GM23338 (cell line): ENCODE data around the gene FAM83F. TPM values are rescaled to one million over a fixed set of nuclear protein-coding genes. Genes with fewer than 3 reads are reported as not detected.
A peak's percentile ranks its signal among the peaks of the same experiment; 100 is the strongest.

Source experiments
- ATAC-seq: fragments of 200-7000 bp; cut with Tn5 transposase; 3 replicates; pipeline ENCODE4 v1.9.1; 2020
- DNase-seq: peaks from one replicate; pipeline ENCODE4 v3.0.0-alpha.2; 2015; ENCODE audit warnings: low spot score
- H2AFZ ChIP-seq: fragments of 200-600 bp; sonication (generic); 2 replicates; pipeline ENCODE4 v1.8.0; 2016; ENCODE audit warnings: antibody characterized with exemption, mild to moderate bottlenecking, moderate library complexity
- H3F3A ChIP-seq: fragments of 200-600 bp; sonication (generic); replicated peaks from 2 replicates; pipeline ENCODE4 v1.8.0; 2017; ENCODE audit warnings: antibody characterized with exemption, mixed run types, low read depth
- H3K27ac ChIP-seq: fragments of 200-600 bp; sonication (generic); 2 replicates; pipeline ENCODE4 v1.6.1; 2016; ENCODE audit warnings: low read depth
- H3K27me3 ChIP-seq: fragments of 200-600 bp; sonication (generic); 2 replicates; pipeline ENCODE4 v1.8.0; 2016; ENCODE audit warnings: mild to moderate bottlenecking, mixed run types, moderate library complexity; ENCODE audit not compliant: insufficient read depth
- H3K36me3 ChIP-seq: fragments of 200-600 bp; sonication (generic); 2 replicates; pipeline ENCODE4 v1.8.0; 2016; ENCODE audit warnings: mild to moderate bottlenecking; ENCODE audit not compliant: insufficient read depth
- H3K4me1 ChIP-seq: fragments of 200-600 bp; sonication (generic); 2 replicates; pipeline ENCODE4 v1.8.0; 2016; ENCODE audit warnings: mild to moderate bottlenecking, moderate library complexity; ENCODE audit not compliant: insufficient read depth
- H3K4me2 ChIP-seq: fragments of 200-600 bp; sonication (generic); 2 replicates; pipeline ENCODE4 v1.7.1; 2017; ENCODE audit warnings: mixed run types
- H3K4me3 ChIP-seq: fragments of 200-600 bp; sonication (generic); 2 replicates; pipeline ENCODE4 v1.6.1; 2016; ENCODE audit warnings: mixed run types
- H3K79me2 ChIP-seq: fragments of 200-600 bp; sonication (generic); replicated peaks from 2 replicates; pipeline ENCODE4 v1.8.0; 2017; ENCODE audit warnings: mild to moderate bottlenecking; ENCODE audit not compliant: insufficient read depth
- H3K9me2 ChIP-seq: fragments of 200-600 bp; sonication (generic); 2 replicates; pipeline ENCODE4 v1.8.0; 2017; ENCODE audit not compliant: insufficient read depth
- H4K20me1 ChIP-seq: fragments of 200-600 bp; sonication (generic); replicated peaks from 2 replicates; pipeline ENCODE4 v1.8.0; 2017; ENCODE audit warnings: mild to moderate bottlenecking; ENCODE audit not compliant: insufficient read depth
- H3K27ac Mint-ChIP-seq: 2 replicates; pipeline ENCODE4 v1.8.0; 2020; ENCODE audit warnings: inconsistent platforms, mild to moderate bottlenecking, moderate library complexity, mixed read lengths
- H3K27me3 Mint-ChIP-seq: 3 replicates; pipeline ENCODE4 v1.8.0; 2022; ENCODE audit warnings: low read depth, mild to moderate bottlenecking, moderate library complexity, mixed read lengths, inconsistent platforms; ENCODE audit not compliant: insufficient read depth, poor library complexity
- H3K36me3 Mint-ChIP-seq: 3 replicates; pipeline ENCODE4 v1.8.0; 2021; ENCODE audit warnings: low read depth, mild to moderate bottlenecking, inconsistent platforms, moderate library complexity, mixed read lengths
- H3K4me1 Mint-ChIP-seq: 3 replicates; pipeline ENCODE4 v1.8.0; 2020; ENCODE audit warnings: mild to moderate bottlenecking, inconsistent platforms, mixed read lengths
- H3K4me3 Mint-ChIP-seq: 3 replicates; pipeline ENCODE4 v1.8.0; 2021; ENCODE audit warnings: moderate library complexity, mild to moderate bottlenecking, inconsistent platforms, mixed read lengths
- H3K9me3 Mint-ChIP-seq: 3 replicates; pipeline ENCODE4 v1.8.0; 2020; ENCODE audit warnings: moderate library complexity, mild to moderate bottlenecking, inconsistent platforms, mixed read lengths
- CREB1 ChIP-seq: fragments of 250-450 bp; sonication (Bioruptor Pico); IDR thresholded peaks from 2 replicates; pipeline ENCODE4 v1.5.0; 2020; ENCODE audit warnings: low read depth, mild to moderate bottlenecking, moderate library complexity
- EZH2 ChIP-seq: fragments of 200-600 bp; sonication (generic); IDR thresholded peaks from one replicate; pipeline ENCODE4 v1.8.0; 2017; ENCODE audit warnings: antibody characterized with exemption, mild to moderate bottlenecking, low read depth; ENCODE audit not compliant: unreplicated experiment
- EZH2phosphoT487 ChIP-seq: fragments of 200-600 bp; sonication (generic); IDR thresholded peaks from one replicate; pipeline ENCODE4 v1.8.1; 2018; ENCODE audit warnings: antibody characterized with exemption; ENCODE audit not compliant: unreplicated experiment
- NANOG ChIP-seq: IDR thresholded peaks from 2 replicates; pipeline ENCODE4 v1.6.1; 2016; ENCODE audit warnings: antibody characterized with exemption, borderline replicate concordance
- POLR2AphosphoS5 ChIP-seq: IDR thresholded peaks from 2 replicates; pipeline ENCODE4 v1.6.1; 2016; ENCODE audit warnings: antibody characterized with exemption, low read depth
- STAT1 ChIP-seq: IDR thresholded peaks from one replicate; pipeline ENCODE4 v1.6.1; 2016; ENCODE audit warnings: antibody characterized with exemption; ENCODE audit not compliant: unreplicated experiment
- ZNF114 ChIP-seq: fragments of 250-450 bp; sonication (Bioruptor Pico); IDR thresholded peaks from 2 replicates; pipeline ENCODE4 v1.5.0; 2020; ENCODE audit warnings: mild to moderate bottlenecking, moderate library complexity
- ZNF331 ChIP-seq: fragments of 250-450 bp; sonication (Bioruptor Pico); IDR thresholded peaks from 2 replicates; pipeline ENCODE4 v1.5.0; 2020; ENCODE audit warnings: low read depth, mild to moderate bottlenecking, moderate library complexity
- polyA plus RNA-seq: library from polyadenylated mRNA; unstranded; fragments of >200 nt; fragmentation: Nextera tagmentation; extraction: Ambion mirVana; gene quantifications from 2 replicates; pipeline ENCODE4 v1.2.1, GENCODE V29; 2016
- total RNA-seq: library from RNA; depleted of rRNA; stranded (reverse); fragments of >200 nt; shearing (Covaris generic); gene quantifications from 2 replicates; pipeline ENCODE4 v1.2.3, GENCODE V29; 2014
- TF ChIP-seq, protein P1 (sequence below): IDR thresholded peaks from one replicate; pipeline ENCODE4 v1.6.1; 2018; ENCODE audit warnings: antibody characterized with exemption; ENCODE audit not compliant: unreplicated experiment
- TF ChIP-seq, protein P2 (sequence below), 2 experiments: fragments of 200-600 bp in 1 of 2; sonication (generic) in 1 of 2; conservative IDR thresholded peaks; 2 replicates each; pipeline versions ENCODE4 v1.5.1 to v1.6.1; 2016 to 2017; ENCODE audit warnings: antibody characterized with exemption in 2 of 2, low read depth in 2 of 2, mild to moderate bottlenecking in 2 of 2, moderate library complexity in 1 of 2
- TF ChIP-seq, protein P3 (sequence below): fragments of 250-450 bp; sonication (Bioruptor Pico); IDR thresholded peaks from 2 replicates; pipeline ENCODE4 v1.5.0; 2020; ENCODE audit warnings: mild to moderate bottlenecking, moderate library complexity
- TF ChIP-seq, protein P4 (sequence below): IDR thresholded peaks from 2 replicates; pipeline ENCODE4 v1.6.1; 2016; ENCODE audit warnings: antibody characterized with exemption

FAM83F gene
- total and polyA plus RNA-seq, 2 experiments from 2014 or later, result 3.7 to 15.9 TPM

DNA sequence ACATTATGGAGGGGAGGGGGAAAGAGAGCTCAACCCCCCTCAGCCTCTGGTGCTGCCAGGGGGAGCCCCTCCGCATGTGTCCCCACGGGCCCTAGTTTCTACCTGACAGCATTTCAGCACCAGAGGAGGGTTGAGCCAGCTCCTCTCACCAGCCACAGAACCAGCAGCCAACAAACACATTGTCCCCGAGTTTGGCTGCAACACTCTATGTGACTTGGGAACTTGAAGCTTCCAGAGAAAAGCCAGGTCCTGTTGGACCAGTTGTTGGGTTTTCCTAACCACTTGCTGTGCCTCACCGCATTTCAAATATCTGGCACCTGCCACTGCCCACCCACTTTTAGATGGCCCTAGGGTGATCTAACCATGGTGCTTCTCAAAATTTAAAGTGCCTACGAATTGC is 21.1 kb upstream of the FAM83F start (continued):
- TF ChIP-seq ZNF114 (no peak), EZH2 (no peak), NANOG (no peak), POLR2AphosphoS5 (no peak)
- TF ChIP-seq, protein P1, sequence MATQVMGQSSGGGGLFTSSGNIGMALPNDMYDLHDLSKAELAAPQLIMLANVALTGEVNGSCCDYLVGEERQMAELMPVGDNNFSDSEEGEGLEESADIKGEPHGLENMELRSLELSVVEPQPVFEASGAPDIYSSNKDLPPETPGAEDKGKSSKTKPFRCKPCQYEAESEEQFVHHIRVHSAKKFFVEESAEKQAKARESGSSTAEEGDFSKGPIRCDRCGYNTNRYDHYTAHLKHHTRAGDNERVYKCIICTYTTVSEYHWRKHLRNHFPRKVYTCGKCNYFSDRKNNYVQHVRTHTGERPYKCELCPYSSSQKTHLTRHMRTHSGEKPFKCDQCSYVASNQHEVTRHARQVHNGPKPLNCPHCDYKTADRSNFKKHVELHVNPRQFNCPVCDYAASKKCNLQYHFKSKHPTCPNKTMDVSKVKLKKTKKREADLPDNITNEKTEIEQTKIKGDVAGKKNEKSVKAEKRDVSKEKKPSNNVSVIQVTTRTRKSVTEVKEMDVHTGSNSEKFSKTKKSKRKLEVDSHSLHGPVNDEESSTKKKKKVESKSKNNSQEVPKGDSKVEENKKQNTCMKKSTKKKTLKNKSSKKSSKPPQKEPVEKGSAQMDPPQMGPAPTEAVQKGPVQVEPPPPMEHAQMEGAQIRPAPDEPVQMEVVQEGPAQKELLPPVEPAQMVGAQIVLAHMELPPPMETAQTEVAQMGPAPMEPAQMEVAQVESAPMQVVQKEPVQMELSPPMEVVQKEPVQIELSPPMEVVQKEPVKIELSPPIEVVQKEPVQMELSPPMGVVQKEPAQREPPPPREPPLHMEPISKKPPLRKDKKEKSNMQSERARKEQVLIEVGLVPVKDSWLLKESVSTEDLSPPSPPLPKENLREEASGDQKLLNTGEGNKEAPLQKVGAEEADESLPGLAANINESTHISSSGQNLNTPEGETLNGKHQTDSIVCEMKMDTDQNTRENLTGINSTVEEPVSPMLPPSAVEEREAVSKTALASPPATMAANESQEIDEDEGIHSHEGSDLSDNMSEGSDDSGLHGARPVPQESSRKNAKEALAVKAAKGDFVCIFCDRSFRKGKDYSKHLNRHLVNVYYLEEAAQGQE, result no peak
- TF ChIP-seq, protein P2, sequence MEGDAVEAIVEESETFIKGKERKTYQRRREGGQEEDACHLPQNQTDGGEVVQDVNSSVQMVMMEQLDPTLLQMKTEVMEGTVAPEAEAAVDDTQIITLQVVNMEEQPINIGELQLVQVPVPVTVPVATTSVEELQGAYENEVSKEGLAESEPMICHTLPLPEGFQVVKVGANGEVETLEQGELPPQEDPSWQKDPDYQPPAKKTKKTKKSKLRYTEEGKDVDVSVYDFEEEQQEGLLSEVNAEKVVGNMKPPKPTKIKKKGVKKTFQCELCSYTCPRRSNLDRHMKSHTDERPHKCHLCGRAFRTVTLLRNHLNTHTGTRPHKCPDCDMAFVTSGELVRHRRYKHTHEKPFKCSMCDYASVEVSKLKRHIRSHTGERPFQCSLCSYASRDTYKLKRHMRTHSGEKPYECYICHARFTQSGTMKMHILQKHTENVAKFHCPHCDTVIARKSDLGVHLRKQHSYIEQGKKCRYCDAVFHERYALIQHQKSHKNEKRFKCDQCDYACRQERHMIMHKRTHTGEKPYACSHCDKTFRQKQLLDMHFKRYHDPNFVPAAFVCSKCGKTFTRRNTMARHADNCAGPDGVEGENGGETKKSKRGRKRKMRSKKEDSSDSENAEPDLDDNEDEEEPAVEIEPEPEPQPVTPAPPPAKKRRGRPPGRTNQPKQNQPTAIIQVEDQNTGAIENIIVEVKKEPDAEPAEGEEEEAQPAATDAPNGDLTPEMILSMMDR (conservative IDR thresholded peaks at IDR 0.05; ENCODE audit: low read depth in 2 of 2), result no peak

DNA sequence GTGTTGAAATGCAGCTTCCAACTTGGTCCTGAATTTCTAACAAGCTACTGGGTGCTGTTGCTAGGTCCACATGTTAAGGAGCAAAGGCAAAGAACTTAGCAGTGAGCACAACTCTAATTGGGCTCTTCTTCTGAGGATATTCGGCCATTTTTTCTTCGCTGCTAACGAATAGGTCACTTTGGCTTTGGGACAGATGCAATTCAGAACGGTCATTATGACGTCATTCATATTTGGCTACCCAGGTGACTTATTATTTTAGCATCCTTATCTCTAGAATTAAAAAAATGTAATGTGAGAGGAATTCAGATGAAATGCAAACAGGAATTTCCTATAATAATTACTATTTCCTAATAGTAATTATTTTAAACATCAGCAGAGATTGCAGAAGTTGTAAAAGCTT is 20.7 kb upstream of the FAM83F start:
- H2AFZ ChIP-seq, result peak overlapping the region; percentile 38; the same call in 1 of the 2 replicates
- no peaks in the 10 kb centered on the region for H3F3A ChIP-seq
- Mint-ChIP-seq H3K27ac (no peak overlapping the region), H3K4me1 (peaks cover 18% of the 10 kb centered on the region), H3K27me3 (peaks cover 12% of the 10 kb centered on the region), H3K9me3 (no peaks in the 10 kb centered on the region), H3K36me3 (no peaks in the 10 kb centered on the region), H3K4me3 (no peak overlapping the region)
- H3K4me2 ChIP-seq, result no peak overlapping the region
- no peak for ATAC-seq
- no peak overlapping the region for H3K4me3 ChIP-seq
- DNase-seq, result no peak
- no peaks in the 10 kb centered on the region for H4K20me1 ChIP-seq
- H3K79me2 ChIP-seq, result no peaks in the 10 kb centered on the region
- no peaks in the 10 kb centered on the region for H3K36me3 ChIP-seq
- no peak overlapping the region for H3K27ac ChIP-seq
- no peaks in the 10 kb centered on the region for H3K4me1 ChIP-seq
- H3K27me3 ChIP-seq, result no peaks in the 10 kb centered on the region
- H3K9me2 ChIP-seq, result no peaks in the 10 kb centered on the region
- no peak for TF ChIP-seq ZNF331 (CRISPR knock-in tag)
- no peak for TF ChIP-seq EZH2phosphoT487
- TF ChIP-seq, protein P3, sequence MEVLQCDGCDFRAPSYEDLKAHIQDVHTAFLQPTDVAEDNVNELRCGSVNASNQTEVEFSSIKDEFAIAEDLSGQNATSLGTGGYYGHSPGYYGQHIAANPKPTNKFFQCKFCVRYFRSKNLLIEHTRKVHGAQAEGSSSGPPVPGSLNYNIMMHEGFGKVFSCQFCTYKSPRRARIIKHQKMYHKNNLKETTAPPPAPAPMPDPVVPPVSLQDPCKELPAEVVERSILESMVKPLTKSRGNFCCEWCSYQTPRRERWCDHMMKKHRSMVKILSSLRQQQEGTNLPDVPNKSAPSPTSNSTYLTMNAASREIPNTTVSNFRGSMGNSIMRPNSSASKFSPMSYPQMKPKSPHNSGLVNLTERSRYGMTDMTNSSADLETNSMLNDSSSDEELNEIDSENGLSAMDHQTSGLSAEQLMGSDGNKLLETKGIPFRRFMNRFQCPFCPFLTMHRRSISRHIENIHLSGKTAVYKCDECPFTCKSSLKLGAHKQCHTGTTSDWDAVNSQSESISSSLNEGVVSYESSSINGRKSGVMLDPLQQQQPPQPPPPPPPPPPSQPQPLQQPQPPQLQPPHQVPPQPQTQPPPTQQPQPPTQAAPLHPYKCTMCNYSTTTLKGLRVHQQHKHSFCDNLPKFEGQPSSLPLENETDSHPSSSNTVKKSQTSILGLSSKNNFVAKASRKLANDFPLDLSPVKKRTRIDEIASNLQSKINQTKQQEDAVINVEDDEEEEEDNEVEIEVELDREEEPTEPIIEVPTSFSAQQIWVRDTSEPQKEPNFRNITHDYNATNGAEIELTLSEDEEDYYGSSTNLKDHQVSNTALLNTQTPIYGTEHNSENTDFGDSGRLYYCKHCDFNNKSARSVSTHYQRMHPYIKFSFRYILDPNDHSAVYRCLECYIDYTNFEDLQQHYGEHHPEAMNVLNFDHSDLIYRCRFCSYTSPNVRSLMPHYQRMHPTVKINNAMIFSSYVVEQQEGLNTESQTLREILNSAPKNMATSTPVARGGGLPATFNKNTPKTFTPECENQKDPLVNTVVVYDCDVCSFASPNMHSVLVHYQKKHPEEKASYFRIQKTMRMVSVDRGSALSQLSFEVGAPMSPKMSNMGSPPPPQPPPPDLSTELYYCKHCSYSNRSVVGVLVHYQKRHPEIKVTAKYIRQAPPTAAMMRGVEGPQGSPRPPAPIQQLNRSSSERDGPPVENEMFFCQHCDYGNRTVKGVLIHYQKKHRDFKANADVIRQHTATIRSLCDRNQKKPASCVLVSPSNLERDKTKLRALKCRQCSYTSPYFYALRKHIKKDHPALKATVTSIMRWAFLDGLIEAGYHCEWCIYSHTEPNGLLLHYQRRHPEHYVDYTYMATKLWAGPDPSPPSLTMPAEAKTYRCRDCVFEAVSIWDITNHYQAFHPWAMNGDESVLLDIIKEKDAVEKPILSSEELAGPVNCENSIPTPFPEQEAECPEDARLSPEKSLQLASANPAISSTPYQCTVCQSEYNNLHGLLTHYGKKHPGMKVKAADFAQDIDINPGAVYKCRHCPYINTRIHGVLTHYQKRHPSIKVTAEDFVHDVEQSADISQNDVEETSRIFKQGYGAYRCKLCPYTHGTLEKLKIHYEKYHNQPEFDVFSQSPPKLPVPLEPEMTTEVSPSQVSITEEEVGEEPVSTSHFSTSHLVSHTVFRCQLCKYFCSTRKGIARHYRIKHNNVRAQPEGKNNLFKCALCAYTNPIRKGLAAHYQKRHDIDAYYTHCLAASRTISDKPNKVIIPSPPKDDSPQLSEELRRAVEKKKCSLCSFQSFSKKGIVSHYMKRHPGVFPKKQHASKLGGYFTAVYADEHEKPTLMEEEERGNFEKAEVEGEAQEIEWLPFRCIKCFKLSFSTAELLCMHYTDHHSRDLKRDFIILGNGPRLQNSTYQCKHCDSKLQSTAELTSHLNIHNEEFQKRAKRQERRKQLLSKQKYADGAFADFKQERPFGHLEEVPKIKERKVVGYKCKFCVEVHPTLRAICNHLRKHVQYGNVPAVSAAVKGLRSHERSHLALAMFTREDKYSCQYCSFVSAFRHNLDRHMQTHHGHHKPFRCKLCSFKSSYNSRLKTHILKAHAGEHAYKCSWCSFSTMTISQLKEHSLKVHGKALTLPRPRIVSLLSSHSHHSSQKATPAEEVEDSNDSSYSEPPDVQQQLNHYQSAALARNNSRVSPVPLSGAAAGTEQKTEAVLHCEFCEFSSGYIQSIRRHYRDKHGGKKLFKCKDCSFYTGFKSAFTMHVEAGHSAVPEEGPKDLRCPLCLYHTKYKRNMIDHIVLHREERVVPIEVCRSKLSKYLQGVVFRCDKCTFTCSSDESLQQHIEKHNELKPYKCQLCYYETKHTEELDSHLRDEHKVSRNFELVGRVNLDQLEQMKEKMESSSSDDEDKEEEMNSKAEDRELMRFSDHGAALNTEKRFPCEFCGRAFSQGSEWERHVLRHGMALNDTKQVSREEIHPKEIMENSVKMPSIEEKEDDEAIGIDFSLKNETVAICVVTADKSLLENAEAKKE, result no peak
- no peak for TF ChIP-seq STAT1
- no peak for TF ChIP-seq POLR2AphosphoS5
- TF ChIP-seq CREB1, result no peak
- TF ChIP-seq, protein P4, sequence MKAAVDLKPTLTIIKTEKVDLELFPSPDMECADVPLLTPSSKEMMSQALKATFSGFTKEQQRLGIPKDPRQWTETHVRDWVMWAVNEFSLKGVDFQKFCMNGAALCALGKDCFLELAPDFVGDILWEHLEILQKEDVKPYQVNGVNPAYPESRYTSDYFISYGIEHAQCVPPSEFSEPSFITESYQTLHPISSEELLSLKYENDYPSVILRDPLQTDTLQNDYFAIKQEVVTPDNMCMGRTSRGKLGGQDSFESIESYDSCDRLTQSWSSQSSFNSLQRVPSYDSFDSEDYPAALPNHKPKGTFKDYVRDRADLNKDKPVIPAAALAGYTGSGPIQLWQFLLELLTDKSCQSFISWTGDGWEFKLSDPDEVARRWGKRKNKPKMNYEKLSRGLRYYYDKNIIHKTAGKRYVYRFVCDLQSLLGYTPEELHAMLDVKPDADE, result no peak
- no peak for TF ChIP-seq ZNF114
- TF ChIP-seq EZH2, result no peak
- TF ChIP-seq NANOG, result no peak
